Upper lobe of left lung (tissue), 4 donors: ENCODE data around the gene RASSF4.

ENCODE experiments used
- POLR2A ChIP-seq, 4 donors: fragments of 450-650 bp; IDR thresholded peaks; one replicate each; pipeline ENCODE4 v1.5.1; 2016 to 2017; ENCODE audit warnings: antibody characterized with exemption in 4 of 4, mild to moderate bottlenecking in 2 of 4
- POLR2AphosphoS5 ChIP-seq, 2 donors: sonication (generic); formaldehyde crosslinking; IDR thresholded peaks; one replicate each; pipeline ENCODE4 v1.5.1; 2017; ENCODE audit warnings: antibody characterized with exemption in 2 of 2

GRCh38 chr10:44993226-44993921 lies 33.8 kb downstream of the RASSF4 start:
- TF ChIP-seq POLR2AphosphoS5 (IDR thresholded peaks at IDR 0.05): no peak
- TF ChIP-seq POLR2A (IDR thresholded peaks at IDR 0.05): no peak
